Mucosa of rectum (tissue), 2 donors: ENCODE results near the gene BAHCC1.
A peak's percentile ranks its signal among the peaks of the same experiment; 100 is the strongest.
"Not testable (repeated sequence)": the region's sequence is repeated elsewhere in the genome, so short reads cannot be mapped to it uniquely, and the experiment has no call there.

Source experiments
- H3K27ac ChIP-seq, 2 donors: one replicate each; pipeline ENCODE4 v1.7.0; 2013; ENCODE audit warnings: inconsistent platforms in 2 of 2, low read depth in 2 of 2, low read length in 2 of 2
- H3K27me3 ChIP-seq, 2 donors: one replicate each; pipeline ENCODE4 v1.7.0; 2013; ENCODE audit warnings: low read length in 2 of 2; ENCODE audit not compliant: control insufficient read depth in 2 of 2, insufficient read depth in 2 of 2
- H3K36me3 ChIP-seq, 2 donors: one replicate each; pipeline ENCODE4 v1.7.0; 2013; ENCODE audit warnings: low read length in 2 of 2; ENCODE audit not compliant: control insufficient read depth in 2 of 2, insufficient read depth in 2 of 2
- H3K4me1 ChIP-seq, 2 donors: one replicate each; pipeline ENCODE4 v1.7.0; 2013; ENCODE audit warnings: low read length in 2 of 2, mild to moderate bottlenecking in 1 of 2; ENCODE audit not compliant: control insufficient read depth in 2 of 2, insufficient read depth in 2 of 2
- H3K4me3 ChIP-seq, 2 donors: one replicate each; pipeline ENCODE4 v1.7.0; 2013; ENCODE audit warnings: low read length in 2 of 2
- H3K9ac ChIP-seq, 2 donors: one replicate each; pipeline ENCODE4 v1.7.0; 2013; ENCODE audit warnings: low read length in 2 of 2, low read depth in 1 of 2, mild to moderate bottlenecking in 1 of 2
- H3K9me3 ChIP-seq, 2 donors: one replicate each; pipeline ENCODE4 v1.7.0; 2013; ENCODE audit warnings: low read length in 2 of 2; ENCODE audit not compliant: control insufficient read depth in 2 of 2
- donor health status: healthy.
- donor health status: Normal muscosa, but diverticular disease.

BAHCC1 gene

DNA sequence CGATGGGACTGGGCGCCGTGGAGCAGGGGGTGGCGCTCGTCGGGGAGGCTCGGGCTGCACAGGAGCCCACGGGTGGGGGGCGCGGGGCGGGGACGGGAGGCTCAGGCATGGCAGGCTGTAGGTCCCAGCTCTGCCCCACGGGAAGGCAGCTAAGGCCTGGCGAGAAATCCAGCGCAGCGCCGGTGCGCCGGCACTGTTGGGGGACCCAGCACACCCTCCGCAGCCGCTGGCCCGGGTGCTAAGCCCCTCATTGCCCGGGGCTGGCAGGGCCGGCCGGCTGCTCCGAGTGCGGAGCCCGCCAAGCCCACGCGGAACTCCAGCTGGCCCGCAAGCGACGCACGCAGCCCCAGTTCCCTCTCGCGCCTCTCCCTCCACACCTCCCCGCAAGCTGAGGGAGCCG lies 43.2 kb upstream of the BAHCC1 start:
- not testable (repeated sequence) for H3K9me3 ChIP-seq, H3K9ac ChIP-seq, H3K27me3 ChIP-seq, H3K36me3 ChIP-seq, H3K4me3 ChIP-seq, H3K27ac ChIP-seq
- H3K4me1 ChIP-seq, result peaks cover 11 to 18% of the 10 kb centered on the region in 2 donors

- no peaks in the 10 kb centered on the region for H3K36me3 ChIP-seq
- no peak overlapping the region for H3K27ac ChIP-seq
- H3K4me1 ChIP-seq, result peaks cover 3 to 7% of the 10 kb centered on the region in 2 donors
- H3K27me3 ChIP-seq, result no peaks in the 10 kb centered on the region
- H3K9ac ChIP-seq, result no peak overlapping the region
- H3K9me3 ChIP-seq, result no peaks in the 10 kb centered on the region
- H3K4me3 ChIP-seq, result no peak overlapping the region
These were observed 40.9 kb upstream of the BAHCC1 start for GRCh38 chr17:81354252-81354953.

DNA sequence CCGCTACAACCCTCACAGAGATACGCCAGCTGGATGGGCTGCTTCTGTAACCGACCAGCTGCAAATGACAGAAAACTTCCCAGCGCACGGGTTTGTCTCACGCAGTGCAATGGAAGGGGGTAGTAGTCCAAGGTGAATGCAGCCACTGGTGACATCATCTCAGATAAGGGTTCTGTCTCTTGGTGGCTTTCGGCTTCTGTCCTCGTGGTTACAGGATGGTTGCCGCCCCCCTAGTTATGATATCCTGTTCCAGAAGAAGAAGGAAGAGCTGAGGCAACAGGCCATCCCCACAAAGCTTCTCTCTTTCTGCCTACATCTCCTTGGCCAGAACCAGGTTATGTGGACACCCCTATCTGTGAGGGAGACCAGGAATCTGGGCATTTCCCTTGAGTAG lies 40.3 kb upstream of the BAHCC1 start:
- Histone ChIP-seq H3K36me3 (no peaks in the 10 kb centered on the region), H3K9ac (no peak overlapping the region), H3K27ac (no peak overlapping the region), H3K9me3 (no peaks in the 10 kb centered on the region), H3K4me1 (peaks cover 3 to 7% of the 10 kb centered on the region in 2 donors), H3K27me3 (no peaks in the 10 kb centered on the region), H3K4me3 (no peak overlapping the region)

DNA sequence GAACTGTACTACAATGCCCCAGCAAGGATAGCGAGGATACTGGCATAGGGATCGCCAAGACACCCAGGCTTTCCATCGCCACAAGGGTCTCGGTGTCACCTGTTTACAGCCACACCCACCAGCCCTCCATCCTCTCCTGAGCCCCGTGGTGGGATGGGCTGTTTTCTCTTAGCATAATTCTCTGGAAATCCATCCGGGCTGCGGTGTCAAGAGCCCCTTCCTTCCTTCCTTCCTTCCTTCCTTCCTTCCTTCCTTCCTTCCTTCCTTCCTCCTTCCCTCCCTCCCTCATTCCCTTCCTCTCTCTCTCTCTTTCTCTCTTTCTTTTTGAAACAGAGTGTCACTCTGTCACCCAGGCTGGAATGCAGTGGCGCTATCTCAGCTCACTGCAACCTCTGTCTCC lies 36.0 kb upstream of the BAHCC1 start:
- Histone ChIP-seq H3K27me3 (no peaks in the 10 kb centered on the region), H3K4me3 (no peak overlapping the region), H3K27ac (no peak overlapping the region), H3K9me3 (no peaks in the 10 kb centered on the region), H3K9ac (no peak overlapping the region), H3K4me1 (peaks cover 11 to 13% of the 10 kb centered on the region in 2 donors), H3K36me3 (no peaks in the 10 kb centered on the region)

GRCh38 chr17:81362001-81362400 lies 33.3 kb upstream of the BAHCC1 start:
- not testable (repeated sequence) for H3K27me3 ChIP-seq, H3K36me3 ChIP-seq, H3K4me3 ChIP-seq, H3K9ac ChIP-seq, H3K9me3 ChIP-seq, H3K27ac ChIP-seq
- H3K4me1 ChIP-seq, result peaks cover 25 to 33% of the 10 kb centered on the region in 2 donors

- Histone ChIP-seq H3K27me3 (no peaks in the 10 kb centered on the region), H3K4me1 (peaks cover 25 to 33% of the 10 kb centered on the region in 2 donors), H3K9ac (peak overlapping the region; percentile 68 to 77), H3K4me3 (peak overlapping the region; percentile 48 to 58), H3K9me3 (no peaks in the 10 kb centered on the region), H3K36me3 (no peaks in the 10 kb centered on the region), H3K27ac (peak overlapping the region; percentile 89 to 90)
These were observed 30.7 kb upstream of the BAHCC1 start for GRCh38 chr17:81364278-81365147.

- Histone ChIP-seq H3K9ac (peak overlapping the region; percentile 68 to 77), H3K27ac (peak overlapping the region; percentile 89 to 90), H3K4me3 (peak overlapping the region; percentile 48 to 58), H3K9me3 (no peaks in the 10 kb centered on the region), H3K27me3 (no peaks in the 10 kb centered on the region), H3K4me1 (peaks cover 25 to 33% of the 10 kb centered on the region in 2 donors), H3K36me3 (no peaks in the 10 kb centered on the region)
These were observed 30.1 kb upstream of the BAHCC1 start for GRCh38 chr17:81365148-81365600.

- H3K9ac ChIP-seq, result peak overlapping the region; percentile 68 to 77
- H3K27ac ChIP-seq, result peak overlapping the region; percentile 89 to 90
- no peaks in the 10 kb centered on the region for H3K36me3 ChIP-seq
- peaks cover 25 to 33% of the 10 kb centered on the region in 2 donors for H3K4me1 ChIP-seq
- H3K27me3 ChIP-seq, result no peaks in the 10 kb centered on the region
- no peaks in the 10 kb centered on the region for H3K9me3 ChIP-seq
- H3K4me3 ChIP-seq, result peak overlapping the region; percentile 48 to 58
These were observed 29.4 kb upstream of the BAHCC1 start for GRCh38 chr17:81365601-81366585.

- H3K4me1 ChIP-seq, result peaks cover 25 to 33% of the 10 kb centered on the region in 2 donors
- H3K9ac ChIP-seq, result no peak overlapping the region
- no peaks in the 10 kb centered on the region for H3K36me3 ChIP-seq
- H3K9me3 ChIP-seq, result no peaks in the 10 kb centered on the region
- no peaks in the 10 kb centered on the region for H3K27me3 ChIP-seq
- H3K4me3 ChIP-seq, result no peak overlapping the region
- peak overlapping the region in 1 of 2 donors; percentile 90 for H3K27ac ChIP-seq
These were observed 28.6 kb upstream of the BAHCC1 start for GRCh38 chr17:81366648-81367047.
